IPS DF 6.9 (cell line): ENCODE measurements around the gene EDEM1.

Experiments
- DNase-seq: peaks from one replicate; pipeline ENCODE4 v3.0.0-alpha.2; 2013; ENCODE audit warnings: low read depth, low spot score
- H3K27ac ChIP-seq: one replicate; pipeline ENCODE4 v1.5.1; 2013; ENCODE audit warnings: low read length, control low read depth
- H3K27me3 ChIP-seq: 2 replicates; pipeline ENCODE4 v1.6.1; 2013; ENCODE audit warnings: mild to moderate bottlenecking, low read length; ENCODE audit not compliant: control insufficient read depth, insufficient read depth
- H3K36me3 ChIP-seq: 2 replicates; pipeline ENCODE4 v1.6.1; 2013; ENCODE audit warnings: low read length; ENCODE audit not compliant: control insufficient read depth, insufficient read depth
- H3K4me1 ChIP-seq: 2 replicates; pipeline ENCODE4 v1.6.1; 2013; ENCODE audit warnings: low read length; ENCODE audit not compliant: control insufficient read depth, insufficient read depth
- H3K4me3 ChIP-seq: 2 replicates; pipeline ENCODE4 v1.5.1; 2013; ENCODE audit warnings: mild to moderate bottlenecking, low read length
- H3K9me3 ChIP-seq: 2 replicates; pipeline ENCODE4 v1.6.1; 2013; ENCODE audit warnings: low read length, inconsistent platforms; ENCODE audit not compliant: control insufficient read depth, insufficient read depth
- WGBS: extraction: QIAGEN DNeasy Blood & Tissue Kit; methylation state at CpG from one replicate; pipeline ENCODE4 v1.1.7; 2013; ENCODE audit warnings: mixed read lengths, missing lambda C conversion rate; ENCODE audit not compliant: insufficient read length, insufficient coverage; 5-methylcytosine and 5-hydroxymethylcytosine counted together

Gene EDEM1

DNA sequence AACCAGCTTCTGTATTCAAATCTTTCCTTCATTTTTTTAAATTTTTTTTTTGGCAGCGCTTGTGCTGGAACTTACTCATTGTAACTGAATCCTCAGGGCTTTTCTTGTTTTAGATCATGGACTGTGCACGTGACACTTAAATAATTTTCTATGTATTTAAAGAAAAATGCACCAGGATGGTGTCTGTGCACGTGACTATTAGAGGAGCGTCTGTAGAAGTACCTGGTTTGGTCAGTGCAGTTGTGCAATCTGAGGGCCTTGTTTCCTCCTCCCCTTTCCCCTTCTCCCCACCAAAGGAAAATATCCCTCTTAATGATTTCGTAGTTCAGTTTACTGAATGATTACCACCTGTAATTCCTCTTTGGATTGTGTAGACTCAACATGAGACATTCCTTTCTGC lies 31.3 kb downstream of the EDEM1 start:
- H3K27ac ChIP-seq, result no peak overlapping the region
- no peak overlapping the region for H3K4me3 ChIP-seq
- peaks cover 3% of the 10 kb centered on the region; the same call in 1 of the 2 replicates for H3K36me3 ChIP-seq
- H3K9me3 ChIP-seq, result no peaks in the 10 kb centered on the region
- no CpG with 5 or more reads among the region's 5 CpGs for WGBS
- H3K4me1 ChIP-seq, result peaks cover 4% of the 10 kb centered on the region; the same call in 1 of the 2 replicates
- no peak for DNase-seq
- no peaks in the 10 kb centered on the region for H3K27me3 ChIP-seq

DNA sequence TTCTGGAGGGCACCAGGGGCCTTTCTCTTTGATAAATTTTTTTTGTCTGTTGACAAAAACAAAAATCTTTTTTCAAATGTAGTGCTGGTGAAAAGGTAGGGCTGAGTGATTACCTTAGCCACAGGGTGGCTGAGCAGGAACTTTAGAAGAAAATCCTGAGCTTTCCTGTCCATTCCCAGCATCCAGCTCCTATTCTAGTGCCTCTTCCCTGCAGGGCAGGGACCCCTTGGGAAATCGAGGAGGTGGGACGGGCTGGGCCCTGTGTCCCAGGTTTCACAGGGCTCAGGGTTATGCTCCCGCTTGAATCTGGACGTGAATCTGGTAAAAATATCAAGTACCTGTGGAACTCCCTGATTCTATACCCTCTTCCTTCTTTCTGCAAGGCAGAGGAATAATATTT lies 31.7 kb downstream of the EDEM1 start:
- WGBS, result no CpG with 5 or more reads among the region's 4 CpGs
- Histone ChIP-seq H3K27me3 (no peaks in the 10 kb centered on the region), H3K9me3 (no peaks in the 10 kb centered on the region), H3K4me3 (no peak overlapping the region), H3K36me3 (peaks cover 3% of the 10 kb centered on the region; the same call in 1 of the 2 replicates), H3K27ac (no peak overlapping the region), H3K4me1 (peaks cover 4% of the 10 kb centered on the region; the same call in 1 of the 2 replicates)
- DNase-seq, result no peak

DNA sequence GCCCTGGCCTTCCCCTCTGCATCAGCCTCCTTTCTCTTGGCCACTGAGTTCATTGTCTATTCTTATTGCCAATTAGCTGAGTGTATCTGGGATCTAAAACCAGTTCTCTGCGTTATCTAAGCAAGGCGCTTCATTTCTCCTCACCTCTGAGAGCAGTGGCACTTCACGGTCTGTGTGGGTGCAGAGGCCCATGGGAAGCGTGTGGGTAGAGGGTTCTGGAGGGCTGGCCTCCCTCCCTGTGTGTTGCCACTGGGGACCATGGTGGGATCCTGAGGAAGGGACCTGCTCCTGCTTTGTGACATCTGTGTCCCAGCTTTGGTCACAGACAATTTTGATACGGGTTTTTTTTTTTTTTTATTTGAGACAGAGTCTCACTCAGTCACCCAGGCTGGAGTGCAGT lies 32.7 kb downstream of the EDEM1 start:
- no peak for DNase-seq
- H3K9me3 ChIP-seq, result no peaks in the 10 kb centered on the region
- no peak overlapping the region for H3K27ac ChIP-seq
- H3K4me1 ChIP-seq, result peaks cover 4% of the 10 kb centered on the region; the same call in 1 of the 2 replicates
- no peak overlapping the region for H3K4me3 ChIP-seq
- peaks cover 3% of the 10 kb centered on the region; the same call in 1 of the 2 replicates for H3K36me3 ChIP-seq
- H3K27me3 ChIP-seq, result no peaks in the 10 kb centered on the region
- WGBS, result no CpG with 5 or more reads among the region's 5 CpGs

DNA sequence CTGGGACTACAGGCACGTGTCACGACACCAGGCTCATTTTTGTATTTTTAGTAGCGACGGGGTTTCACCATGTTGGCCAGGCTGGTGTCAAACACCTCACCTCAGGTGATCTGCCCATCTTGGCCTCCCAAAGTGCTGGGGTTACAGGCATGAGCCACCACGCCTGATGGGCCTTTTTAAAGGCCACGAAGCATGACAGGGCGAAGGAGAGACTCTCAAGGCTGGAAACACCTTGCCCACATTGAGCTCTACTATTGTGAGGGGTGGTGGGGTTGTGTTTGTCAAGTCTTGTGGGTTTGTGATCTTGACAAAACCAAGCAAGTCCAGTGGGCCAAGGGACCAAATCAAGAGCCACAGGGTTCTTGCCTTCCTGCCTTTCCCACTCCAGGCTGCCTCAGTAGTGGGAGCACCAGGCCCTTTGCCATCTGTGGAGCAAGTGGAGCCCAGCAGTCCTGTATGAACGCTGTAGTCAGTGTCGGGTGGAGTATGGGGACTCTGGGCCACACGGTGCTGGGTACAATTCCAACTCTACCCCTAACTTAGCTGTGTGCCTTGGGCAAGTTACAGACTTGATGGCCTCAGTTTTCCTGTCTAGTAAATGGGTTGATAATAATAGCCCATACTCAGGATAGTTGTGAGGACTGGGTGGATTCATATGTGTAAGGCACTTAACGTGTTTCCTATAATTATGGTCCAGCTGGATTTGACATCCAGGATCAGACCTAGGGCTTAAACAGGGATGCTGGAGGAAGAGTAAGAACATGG lies 33.3 kb downstream of the EDEM1 start:
- no peaks in the 10 kb centered on the region for H3K27me3 ChIP-seq
- H3K4me3 ChIP-seq, result no peak overlapping the region
- no peak for DNase-seq
- H3K9me3 ChIP-seq, result no peaks in the 10 kb centered on the region
- H3K36me3 ChIP-seq, result no peaks in the 10 kb centered on the region
- H3K27ac ChIP-seq, result no peak overlapping the region
- WGBS, result no CpG with 5 or more reads among the region's 11 CpGs
- peaks cover 4% of the 10 kb centered on the region; the same call in 1 of the 2 replicates for H3K4me1 ChIP-seq

- Histone ChIP-seq H3K4me1 (peaks cover 4% of the 10 kb centered on the region; the same call in 1 of the 2 replicates), H3K27me3 (no peaks in the 10 kb centered on the region), H3K9me3 (no peaks in the 10 kb centered on the region), H3K27ac (no peak overlapping the region), H3K36me3 (no peaks in the 10 kb centered on the region), H3K4me3 (no peak overlapping the region)
- no peak for DNase-seq
- WGBS, result no CpG with 5 or more reads among the region's 6 CpGs
Measured at GRCh38 chr3:5221701-5222100, 34.2 kb downstream of the EDEM1 start.

DNA sequence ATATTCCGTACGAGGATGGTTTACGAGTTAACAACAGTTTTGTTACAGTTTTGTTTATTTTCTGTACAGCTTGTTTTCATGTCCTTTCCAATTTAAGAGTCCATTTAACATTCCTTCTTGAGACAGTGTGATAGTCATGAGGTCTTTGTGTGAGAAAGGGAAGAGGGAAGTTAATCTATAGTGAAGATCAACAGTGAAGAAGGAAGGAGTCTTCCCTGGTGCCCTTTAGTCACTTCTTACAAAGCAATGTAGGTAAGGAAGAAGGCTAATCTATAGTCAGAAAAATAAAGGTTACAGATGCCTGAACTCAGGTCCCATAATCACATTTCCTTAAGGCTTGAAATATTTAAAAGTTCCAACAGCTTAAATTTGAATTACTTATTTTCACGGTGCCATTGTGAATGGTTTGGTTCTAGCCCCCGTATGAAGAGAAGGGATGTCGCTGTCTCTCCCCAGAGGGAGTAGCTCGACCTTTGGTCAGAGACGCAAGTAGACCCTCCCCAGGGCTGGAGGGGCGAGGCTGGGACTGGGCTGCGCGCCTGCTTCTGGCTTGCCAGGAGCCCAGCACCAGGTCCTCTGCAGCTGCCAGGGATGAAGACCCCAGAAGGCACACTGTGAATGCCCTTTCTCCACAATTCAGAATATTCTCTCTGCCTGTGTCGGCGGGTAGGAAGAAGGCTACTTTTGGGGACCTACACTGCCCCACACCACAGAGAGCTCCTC lies 34.9 kb downstream of the EDEM1 start:
- Histone ChIP-seq H3K36me3 (no peaks in the 10 kb centered on the region), H3K27ac (no peak overlapping the region), H3K4me1 (peaks cover 4% of the 10 kb centered on the region; the same call in 1 of the 2 replicates), H3K27me3 (no peaks in the 10 kb centered on the region), H3K4me3 (no peak overlapping the region), H3K9me3 (no peaks in the 10 kb centered on the region)
- DNase-seq, result no peak
- WGBS, result no CpG with 5 or more reads among the region's 13 CpGs

GRCh38 chr3:5226783-5227182 lies 39.3 kb downstream of the EDEM1 start:
- WGBS, result no CpG with 5 or more reads among the region's 6 CpGs
- H3K27ac ChIP-seq, result no peak overlapping the region
- 0 out of 2 replicates have a peak, but pooled peaks cover 2% of the 10 kb centered on the region for H3K4me1 ChIP-seq

GRCh38 chr3:5227812-5228211 lies 40.3 kb downstream of the EDEM1 start:
- no CpG with 5 or more reads among the region's 6 CpGs for WGBS
- no peaks in the 10 kb centered on the region for H3K36me3 ChIP-seq
- no peak overlapping the region for H3K4me3 ChIP-seq
- H3K4me1 ChIP-seq, result no peaks in the 10 kb centered on the region
- H3K27me3 ChIP-seq, result no peaks in the 10 kb centered on the region
- H3K9me3 ChIP-seq, result no peaks in the 10 kb centered on the region
- DNase-seq, result no peak
- H3K27ac ChIP-seq, result no peak overlapping the region

More at GRCh38 chr3:5226783-5227182, 39.3 kb downstream of the EDEM1 start:
- no peaks in the 10 kb centered on the region for H3K36me3 ChIP-seq
- H3K9me3 ChIP-seq, result no peaks in the 10 kb centered on the region
- no peak for DNase-seq
- no peaks in the 10 kb centered on the region for H3K27me3 ChIP-seq
- H3K4me3 ChIP-seq, result no peak overlapping the region

- Histone ChIP-seq H3K9me3 (no peaks in the 10 kb centered on the region), H3K36me3 (no peaks in the 10 kb centered on the region), H3K27ac (no peak overlapping the region), H3K4me1 (no peaks in the 10 kb centered on the region), H3K4me3 (no peak overlapping the region), H3K27me3 (no peaks in the 10 kb centered on the region)
- no CpG with 5 or more reads among the region's 2 CpGs for WGBS
- DNase-seq, result no peak
Measured at GRCh38 chr3:5229414-5229813, 41.9 kb downstream of the EDEM1 start.

DNA sequence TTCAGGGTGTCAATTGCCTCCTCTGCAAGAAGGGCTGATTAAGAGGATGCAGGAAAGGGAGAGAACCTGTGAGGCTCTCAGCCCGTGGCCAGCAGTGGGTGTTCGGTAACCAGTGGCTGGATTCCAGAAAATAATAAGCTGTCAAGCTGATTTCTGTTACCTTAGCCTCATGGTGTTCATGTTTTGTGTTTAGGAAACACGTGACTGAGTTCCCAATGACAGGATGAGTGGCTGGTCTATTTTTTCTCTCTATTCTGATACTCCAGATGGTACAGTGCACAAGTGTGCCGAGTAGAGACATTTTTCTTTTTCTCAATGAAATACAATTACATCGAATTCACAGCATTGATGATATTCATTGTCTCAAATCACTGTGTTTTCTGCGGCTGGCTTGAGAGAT lies 43.6 kb downstream of the EDEM1 start:
- Histone ChIP-seq H3K4me3 (no peak overlapping the region), H3K27ac (no peak overlapping the region), H3K9me3 (no peaks in the 10 kb centered on the region), H3K4me1 (no peaks in the 10 kb centered on the region), H3K36me3 (no peaks in the 10 kb centered on the region), H3K27me3 (no peaks in the 10 kb centered on the region)
- no peak for DNase-seq
- WGBS, result no CpG with 5 or more reads among the region's 6 CpGs
